Tibial nerve (tissue), 4 donors: Measurements from ENCODE around the gene PARP15. TPM values are rescaled to one million over a fixed set of nuclear protein-coding genes. Genes with fewer than 3 reads are reported as not detected.

Source experiments
- DNase-seq, 2 donors: peaks; one replicate each; pipeline ENCODE4 v3.0.0-alpha.2; 2019; ENCODE audit warnings: low spot score in 2 of 2
- H3K27ac ChIP-seq, 4 donors: fragments of 200-600 bp; sonication (generic) in 3 of 4; one replicate each; pipeline ENCODE4 v1.5.1; 2017 to 2019; ENCODE audit warnings: mild to moderate bottlenecking in 1 of 4
- H3K27me3 ChIP-seq, 2 donors: fragments of 200-600 bp; sonication (generic) in 1 of 2; one replicate each; pipeline versions ENCODE4 v1.5.1 to v1.6.0; 2017 to 2019
- H3K36me3 ChIP-seq, 3 donors: fragments of 200-600 bp; sonication (generic); one replicate each; pipeline ENCODE4 v1.5.1; 2018 to 2019
- H3K4me1 ChIP-seq, 4 donors: fragments of 200-600 bp; sonication (generic) in 3 of 4; one replicate each; pipeline ENCODE4 v1.5.1; 2017 to 2019
- H3K4me3 ChIP-seq, 4 donors: fragments of 200-600 bp; sonication (generic) in 3 of 4; one replicate each; pipeline ENCODE4 v1.5.1; 2017 to 2019; ENCODE audit warnings: mild to moderate bottlenecking in 1 of 4, moderate library complexity in 1 of 4
- H3K9me3 ChIP-seq, 4 donors: fragments of 200-600 bp; sonication (generic) in 3 of 4; one replicate each; pipeline ENCODE4 v1.5.1; 2017 to 2019
- CTCF ChIP-seq, 5 experiments: fragments of 200-600 bp in 3 of 5; fragments of 450-650 bp in 2 of 5; sonication (generic) in 3 of 5; IDR thresholded peaks; one replicate each; pipeline ENCODE4 v1.5.1; 2016 to 2019; ENCODE audit warnings: antibody characterized with exemption in 5 of 5, mild to moderate bottlenecking in 3 of 5, moderate library complexity in 2 of 5
- EP300 ChIP-seq, 2 donors: sonication (generic); formaldehyde crosslinking; IDR thresholded peaks; one replicate each; pipeline ENCODE4 v1.6.1; 2017; ENCODE audit warnings: antibody characterized with exemption in 2 of 2, mild to moderate bottlenecking in 1 of 2
- POLR2A ChIP-seq, 2 donors: fragments of 450-650 bp; IDR thresholded peaks; one replicate each; pipeline ENCODE4 v1.6.1; 2017; ENCODE audit warnings: antibody characterized with exemption in 2 of 2, mild to moderate bottlenecking in 2 of 2, moderate library complexity in 2 of 2
- WGBS, 2 donors: methylation state at CpG; one replicate each; pipeline ENCODE4 v1.1.5; 2018; 5-methylcytosine and 5-hydroxymethylcytosine counted together
- total RNA-seq, 4 donors: library from RNA; depleted of rRNA; stranded (reverse); fragments of >200 nt; gene quantifications; one replicate each; pipeline ENCODE4 v1.1.0, GENCODE V29; 2016

Gene PARP15
- total RNA-seq, 4 donors from 2014 or later: 1.2 to 3.6 (median 2.8) TPM

- H3K27ac ChIP-seq: no peak overlapping the region
- H3K27me3 ChIP-seq: no peaks in the 10 kb centered on the region
Measured at GRCh38 chr3:122587572-122587971, 10.1 kb downstream of the PARP15 start.

GRCh38 chr3:122589297-122589696 is 11.8 kb downstream of the PARP15 start:
- no peak overlapping the region for H3K27ac ChIP-seq
- TF ChIP-seq EP300 (IDR thresholded peaks at IDR 0.05): no peak
- TF ChIP-seq POLR2A (IDR thresholded peaks at IDR 0.05): no peak
- no peak for TF ChIP-seq CTCF (IDR thresholded peaks at IDR 0.05)
- H3K4me3 ChIP-seq: no peak overlapping the region
- no peaks in the 10 kb centered on the region for H3K36me3 ChIP-seq
- H3K9me3 ChIP-seq: no peaks in the 10 kb centered on the region
- DNase-seq: no peak
- 65 to 70% methylated on average over 5 of the region's 5 CpGs for WGBS, 2 donors
- no peaks in the 10 kb centered on the region for H3K4me1 ChIP-seq
- no peaks in the 10 kb centered on the region for H3K27me3 ChIP-seq

More at GRCh38 chr3:122587572-122587971, 10.1 kb downstream of the PARP15 start:
- WGBS, 2 donors: 94 to 95% methylated on average over 1 to 2 of the region's 2 CpGs
- Histone ChIP-seq H3K4me3 (no peak overlapping the region), H3K9me3 (peaks cover 0 to 13% (median 2%) of the 10 kb centered on the region in 4 donors), H3K4me1 (no peaks in the 10 kb centered on the region), H3K36me3 (no peaks in the 10 kb centered on the region)
- no peak for DNase-seq
- TF ChIP-seq EP300 (IDR thresholded peaks at IDR 0.05): no peak

- H3K27me3 ChIP-seq: no peaks in the 10 kb centered on the region
- WGBS, 2 donors: 87 to 96% methylated on average over 2 of the region's 2 CpGs
- H3K4me1 ChIP-seq: no peaks in the 10 kb centered on the region
- no peak for DNase-seq
- TF ChIP-seq EP300 (IDR thresholded peaks at IDR 0.05) (no peak), POLR2A (IDR thresholded peaks at IDR 0.05) (no peak), CTCF (IDR thresholded peaks at IDR 0.05) (no peak)
- H3K9me3 ChIP-seq: no peaks in the 10 kb centered on the region
- no peak overlapping the region for H3K4me3 ChIP-seq
- H3K36me3 ChIP-seq: no peaks in the 10 kb centered on the region
- H3K27ac ChIP-seq: no peak overlapping the region
Measured at GRCh38 chr3:122590610-122591009, 13.2 kb downstream of the PARP15 start.

GRCh38 chr3:122594025-122594424 is 16.6 kb downstream of the PARP15 start:
- DNase-seq: no peak
- no peaks in the 10 kb centered on the region for H3K4me1 ChIP-seq
- no peaks in the 10 kb centered on the region for H3K9me3 ChIP-seq
- no peaks in the 10 kb centered on the region for H3K36me3 ChIP-seq
- TF ChIP-seq EP300 (IDR thresholded peaks at IDR 0.05) (no peak), POLR2A (IDR thresholded peaks at IDR 0.05) (no peak), CTCF (IDR thresholded peaks at IDR 0.05) (no peak)
- H3K4me3 ChIP-seq: no peak overlapping the region
- no peak overlapping the region for H3K27ac ChIP-seq
- H3K27me3 ChIP-seq: no peaks in the 10 kb centered on the region

- no peaks in the 10 kb centered on the region for H3K4me1 ChIP-seq
- DNase-seq: no peak
- no peak for TF ChIP-seq EP300 (IDR thresholded peaks at IDR 0.05)
- TF ChIP-seq CTCF (IDR thresholded peaks at IDR 0.05): no peak
- no peak for TF ChIP-seq POLR2A (IDR thresholded peaks at IDR 0.05)
- H3K4me3 ChIP-seq: no peak overlapping the region
- no peaks in the 10 kb centered on the region for H3K9me3 ChIP-seq
- no peak overlapping the region for H3K27ac ChIP-seq
- H3K27me3 ChIP-seq: no peaks in the 10 kb centered on the region
- 84 to 86% methylated on average over 3 of the region's 3 CpGs for WGBS, 2 donors
- no peaks in the 10 kb centered on the region for H3K36me3 ChIP-seq
Measured at GRCh38 chr3:122598151-122598550, 20.7 kb downstream of the PARP15 start.

GRCh38 chr3:122598556-122598955 is 21.1 kb downstream of the PARP15 start:
- TF ChIP-seq POLR2A (IDR thresholded peaks at IDR 0.05) (no peak), CTCF (IDR thresholded peaks at IDR 0.05) (no peak), EP300 (IDR thresholded peaks at IDR 0.05) (no peak)
- Histone ChIP-seq H3K4me1 (no peaks in the 10 kb centered on the region), H3K4me3 (no peak overlapping the region), H3K27ac (no peak overlapping the region), H3K27me3 (no peaks in the 10 kb centered on the region), H3K9me3 (no peaks in the 10 kb centered on the region), H3K36me3 (no peaks in the 10 kb centered on the region)
- WGBS, 2 donors: 72 to 81% methylated on average over 4 of the region's 4 CpGs
- DNase-seq: no peak
